ENCODE results near the gene ANKRD28. TPM values are rescaled to one million over a fixed set of nuclear protein-coding genes. Genes with fewer than 3 reads are reported as not detected.

ANKRD28 gene
- total and polyA plus RNA-seq, 2 experiments from 2014 or later = 15.2 to 61.3 TPM

- no peak overlapping the region for H3K4me2 ChIP-seq
- H3K4me3 ChIP-seq = no peak overlapping the region
- no peak for ATAC-seq
- no peaks in the 10 kb centered on the region for H3K9me2 ChIP-seq (ENCODE audit: insufficient read depth)
- H3K27me3 Mint-ChIP-seq (ENCODE audit: insufficient read depth, low read depth, poor library complexity) = peaks cover 5% of the 10 kb centered on the region
- no peak overlapping the region for H3K27ac ChIP-seq (ENCODE audit: low read depth)
- TF ChIP-seq EZH2 (IDR thresholded peaks at IDR 0.05; ENCODE audit: low read depth, unreplicated experiment) = no peak
- no peak for TF ChIP-seq ZNF331 (CRISPR knock-in tag; IDR thresholded peaks at IDR 0.05; ENCODE audit: low read depth)
- no peak for TF ChIP-seq EZH2phosphoT487 (IDR thresholded peaks at IDR 0.05; ENCODE audit: unreplicated experiment)
- no peak for TF ChIP-seq ETS1 (IDR thresholded peaks at IDR 0.05)
- no peak for TF ChIP-seq JUNB (IDR thresholded peaks at IDR 0.05; ENCODE audit: unreplicated experiment)
- no peak for TF ChIP-seq NANOG (IDR thresholded peaks at IDR 0.05; ENCODE audit: borderline replicate concordance)
- TF ChIP-seq POLR2AphosphoS5 (IDR thresholded peaks at IDR 0.05; ENCODE audit: low read depth) = no peak
- TF ChIP-seq STAT1 (IDR thresholded peaks at IDR 0.05; ENCODE audit: unreplicated experiment) = no peak
- TF ChIP-seq CTCF (conservative IDR thresholded peaks at IDR 0.05; ENCODE audit: low read depth in 2 of 2) = no peak
- no peak for TF ChIP-seq ZNF114 (CRISPR knock-in tag; IDR thresholded peaks at IDR 0.05)
- no peak for TF ChIP-seq ZNF462 (CRISPR knock-in tag; IDR thresholded peaks at IDR 0.05)
- no peak for TF ChIP-seq CREB1 (CRISPR knock-in tag; IDR thresholded peaks at IDR 0.05; ENCODE audit: low read depth)
- no peak for TF ChIP-seq REST (IDR thresholded peaks at IDR 0.05; ENCODE audit: unreplicated experiment)
- H3K36me3 Mint-ChIP-seq (ENCODE audit: low read depth) = peaks cover 12% of the 10 kb centered on the region
- H3K79me2 ChIP-seq (replicated peaks; ENCODE audit: insufficient read depth) = peaks cover 99% of the 10 kb centered on the region
- no peaks in the 10 kb centered on the region for H3F3A ChIP-seq (replicated peaks; ENCODE audit: low read depth)
- peaks cover 7% of the 10 kb centered on the region; the same call in 2 of the 3 replicates for H3K9me3 Mint-ChIP-seq
- DNase-seq (ENCODE audit: low spot score) = no peak
- H3K27ac Mint-ChIP-seq = no peak overlapping the region
- peaks cover 40% of the 10 kb centered on the region for H4K20me1 ChIP-seq (replicated peaks; ENCODE audit: insufficient read depth)
- H2AFZ ChIP-seq = no peak overlapping the region
- peaks cover 15% of the 10 kb centered on the region; the same call in 2 of the 3 replicates for H3K4me1 Mint-ChIP-seq
- H3K36me3 ChIP-seq (ENCODE audit: insufficient read depth) = no peaks in the 10 kb centered on the region
- H3K4me3 Mint-ChIP-seq = no peak overlapping the region
- H3K27me3 ChIP-seq (ENCODE audit: insufficient read depth) = no peaks in the 10 kb centered on the region
- H3K4me1 ChIP-seq (ENCODE audit: insufficient read depth) = no peaks in the 10 kb centered on the region
Measured at GRCh38 chr3:15846606-15847005, 48.8 kb upstream of the ANKRD28 start.
